Chondrocyte (in vitro differentiated cells): Measurements from ENCODE around the gene ILF3. TPM values are rescaled to one million over a fixed set of nuclear protein-coding genes. Genes with fewer than 3 reads are reported as not detected.

Source experiments
- DNase-seq: peaks from one replicate; pipeline ENCODE4 v3.0.0; 2021; ENCODE audit warnings: mixed read lengths, low spot score
- H3K27ac Mint-ChIP-seq: one replicate; pipeline ENCODE4 v1.8.0; 2021; ENCODE audit warnings: mild to moderate bottlenecking, moderate library complexity, mixed read lengths; ENCODE audit not compliant: unreplicated experiment
- H3K27me3 Mint-ChIP-seq: 2 replicates; pipeline ENCODE4 v1.8.0; 2021; ENCODE audit warnings: low read depth, mixed read lengths
- H3K36me3 Mint-ChIP-seq: 2 replicates; pipeline ENCODE4 v1.8.0; 2021; ENCODE audit warnings: low read depth, mixed read lengths
- H3K4me1 Mint-ChIP-seq: 2 replicates; pipeline ENCODE4 v1.8.0; 2021; ENCODE audit warnings: low read depth, mild to moderate bottlenecking, mixed read lengths
- H3K4me3 Mint-ChIP-seq: one replicate; pipeline ENCODE4 v1.8.0; 2021; ENCODE audit warnings: mild to moderate bottlenecking, moderate library complexity, mixed read lengths; ENCODE audit not compliant: unreplicated experiment
- H3K9me3 Mint-ChIP-seq: 2 replicates; pipeline ENCODE4 v1.8.0; 2021; ENCODE audit warnings: low read depth, mixed read lengths
- total RNA-seq: library from RNA; stranded (reverse); gene quantifications from 3 replicates; pipeline ENCODE4 v1.2.1, GENCODE V29; 2021
- TF ChIP-seq, protein P1 (sequence below): fragments of 200-600 bp; sonication (generic); IDR thresholded peaks from 2 replicates; pipeline ENCODE4 v1.5.0; 2021; ENCODE audit warnings: antibody characterized with exemption, mild to moderate bottlenecking, moderate library complexity

The ILF3 gene
- total RNA-seq, 1 donor from 2014 or later, result 156 TPM

GRCh38 chr19:10636304-10636972, 17.7 kb upstream of the ILF3 start:
- Mint-ChIP-seq H3K4me3 (no peak overlapping the region), H3K4me1 (no peaks in the 10 kb centered on the region), H3K27me3 (no peaks in the 10 kb centered on the region), H3K36me3 (peaks cover 43% of the 10 kb centered on the region), H3K9me3 (no peaks in the 10 kb centered on the region), H3K27ac (no peak overlapping the region)
- peak; percentile 90 for DNase-seq
- TF ChIP-seq, protein P1, sequence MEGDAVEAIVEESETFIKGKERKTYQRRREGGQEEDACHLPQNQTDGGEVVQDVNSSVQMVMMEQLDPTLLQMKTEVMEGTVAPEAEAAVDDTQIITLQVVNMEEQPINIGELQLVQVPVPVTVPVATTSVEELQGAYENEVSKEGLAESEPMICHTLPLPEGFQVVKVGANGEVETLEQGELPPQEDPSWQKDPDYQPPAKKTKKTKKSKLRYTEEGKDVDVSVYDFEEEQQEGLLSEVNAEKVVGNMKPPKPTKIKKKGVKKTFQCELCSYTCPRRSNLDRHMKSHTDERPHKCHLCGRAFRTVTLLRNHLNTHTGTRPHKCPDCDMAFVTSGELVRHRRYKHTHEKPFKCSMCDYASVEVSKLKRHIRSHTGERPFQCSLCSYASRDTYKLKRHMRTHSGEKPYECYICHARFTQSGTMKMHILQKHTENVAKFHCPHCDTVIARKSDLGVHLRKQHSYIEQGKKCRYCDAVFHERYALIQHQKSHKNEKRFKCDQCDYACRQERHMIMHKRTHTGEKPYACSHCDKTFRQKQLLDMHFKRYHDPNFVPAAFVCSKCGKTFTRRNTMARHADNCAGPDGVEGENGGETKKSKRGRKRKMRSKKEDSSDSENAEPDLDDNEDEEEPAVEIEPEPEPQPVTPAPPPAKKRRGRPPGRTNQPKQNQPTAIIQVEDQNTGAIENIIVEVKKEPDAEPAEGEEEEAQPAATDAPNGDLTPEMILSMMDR, result no peak

GRCh38 chr19:10637894-10638293, 16.3 kb upstream of the ILF3 start:
- peaks cover 40% of the 10 kb centered on the region for H3K36me3 Mint-ChIP-seq
- DNase-seq, result no peak
- no peaks in the 10 kb centered on the region for H3K9me3 Mint-ChIP-seq
- H3K4me1 Mint-ChIP-seq, result peaks cover 7% of the 10 kb centered on the region
- H3K27ac Mint-ChIP-seq, result peak overlapping the region; percentile 55
- TF ChIP-seq, protein P1, result no peak
- H3K27me3 Mint-ChIP-seq, result no peaks in the 10 kb centered on the region
- no peak overlapping the region for H3K4me3 Mint-ChIP-seq

- H3K4me1 Mint-ChIP-seq, result peaks cover 26% of the 10 kb centered on the region
- DNase-seq, result no peak
- peaks cover 36% of the 10 kb centered on the region for H3K36me3 Mint-ChIP-seq
- no peaks in the 10 kb centered on the region for H3K9me3 Mint-ChIP-seq
- no peaks in the 10 kb centered on the region for H3K27me3 Mint-ChIP-seq
- H3K4me3 Mint-ChIP-seq, result no peak overlapping the region
- no peak overlapping the region for H3K27ac Mint-ChIP-seq
- TF ChIP-seq, protein P1, result no peak
Observed at GRCh38 chr19:10639836-10640235, 14.3 kb upstream of the ILF3 start.

GRCh38 chr19:10640361-10640760, 13.8 kb upstream of the ILF3 start:
- no peaks in the 10 kb centered on the region for H3K27me3 Mint-ChIP-seq
- H3K9me3 Mint-ChIP-seq, result no peaks in the 10 kb centered on the region
- TF ChIP-seq, protein P1, result no peak
- peaks cover 26% of the 10 kb centered on the region for H3K4me1 Mint-ChIP-seq
- no peak overlapping the region for H3K27ac Mint-ChIP-seq
- no peak for DNase-seq
- H3K4me3 Mint-ChIP-seq, result no peak overlapping the region
- peaks cover 32% of the 10 kb centered on the region for H3K36me3 Mint-ChIP-seq

DNA sequence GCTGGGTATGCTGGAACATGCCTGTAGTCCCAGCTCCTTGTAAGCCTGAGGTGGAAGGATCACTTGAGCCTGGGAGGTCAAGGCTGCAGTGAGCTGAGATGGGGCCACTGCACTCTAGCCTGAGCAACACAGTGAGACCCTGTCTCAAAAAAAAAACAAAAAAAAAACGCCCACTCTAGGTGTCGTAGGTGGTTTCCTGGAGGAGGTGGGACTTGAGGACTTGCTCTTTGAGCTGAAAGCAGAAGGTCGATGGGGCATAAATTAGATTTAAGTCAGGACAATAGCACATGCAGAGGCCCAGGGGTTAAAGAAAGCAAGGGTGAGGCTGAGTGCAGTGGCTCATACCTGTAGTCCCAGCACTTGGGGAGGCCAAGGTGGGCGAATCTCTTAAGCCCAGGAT, 12.9 kb upstream of the ILF3 start:
- Mint-ChIP-seq H3K4me3 (no peak overlapping the region), H3K4me1 (peaks cover 26% of the 10 kb centered on the region), H3K27ac (no peak overlapping the region), H3K27me3 (no peaks in the 10 kb centered on the region), H3K9me3 (no peaks in the 10 kb centered on the region), H3K36me3 (peaks cover 27% of the 10 kb centered on the region)
- no peak for DNase-seq
- TF ChIP-seq, protein P1, result no peak
